MM.1S (cell line): Measurements from ENCODE around the gene BMP3.

Experiments used
- DNase-seq: peaks from one replicate; pipeline ENCODE4 v3.0.0-alpha.2; 2015
- H2AFZ ChIP-seq: fragments of 300-600 bp; sonication (generic); 2 replicates; pipeline ENCODE4 v1.6.0; 2016; ENCODE audit warnings: antibody characterized with exemption, low read length
- H3F3A ChIP-seq: fragments of 300-600 bp; sonication (generic); 2 replicates; pipeline ENCODE4 v1.6.1; 2016; ENCODE audit warnings: mild to moderate bottlenecking, antibody characterized with exemption, low read length, moderate library complexity, mixed read lengths; ENCODE audit not compliant: insufficient read depth
- H3K27ac ChIP-seq: fragments of 300-600 bp; sonication (generic); 2 replicates; pipeline ENCODE4 v1.5.1; 2016; ENCODE audit warnings: mild to moderate bottlenecking, low read length
- H3K27me3 ChIP-seq: fragments of 300-600 bp; sonication (generic); replicated peaks from 2 replicates; pipeline ENCODE4 v1.6.0; 2016; ENCODE audit warnings: low read length; ENCODE audit not compliant: insufficient read depth
- H3K36me3 ChIP-seq: fragments of 300-600 bp; sonication (generic); replicated peaks from 2 replicates; pipeline ENCODE4 v1.6.1; 2016; ENCODE audit warnings: mild to moderate bottlenecking, low read length, mixed read lengths; ENCODE audit not compliant: insufficient read depth
- H3K4me1 ChIP-seq: fragments of 300-600 bp; sonication (generic); 2 replicates; pipeline ENCODE4 v1.6.1; 2016; ENCODE audit warnings: low read length, mixed read lengths
- H3K4me2 ChIP-seq: fragments of 300-600 bp; sonication (generic); 2 replicates; pipeline ENCODE4 v1.6.0; 2016; ENCODE audit warnings: low read depth, low read length
- H3K4me3 ChIP-seq: fragments of 300-600 bp; sonication (generic); 2 replicates; pipeline ENCODE4 v1.5.1; 2016; ENCODE audit warnings: low read length, mixed read lengths
- H3K79me2 ChIP-seq: fragments of 300-600 bp; sonication (generic); 2 replicates; pipeline ENCODE4 v1.6.1; 2016; ENCODE audit warnings: mixed run types, low read length, mixed read lengths
- H3K9ac ChIP-seq: fragments of 300-600 bp; sonication (generic); 2 replicates; pipeline ENCODE4 v1.6.1; 2016; ENCODE audit warnings: low read length, mixed read lengths
- H3K9me2 ChIP-seq: fragments of 300-600 bp; sonication (generic); replicated peaks from 2 replicates; pipeline ENCODE4 v1.6.1; 2016; ENCODE audit warnings: mild to moderate bottlenecking, low read length, mixed read lengths; ENCODE audit not compliant: insufficient read depth
- H3K9me3 ChIP-seq: fragments of 300-600 bp; sonication (generic); replicated peaks from 2 replicates; pipeline ENCODE4 v1.6.1; 2016; ENCODE audit warnings: mild to moderate bottlenecking, low read length, mixed read lengths; ENCODE audit not compliant: insufficient read depth
- H4K20me1 ChIP-seq: fragments of 300-600 bp; sonication (generic); 2 replicates; pipeline ENCODE4 v1.6.1; 2016; ENCODE audit warnings: mild to moderate bottlenecking, low read length, moderate library complexity, mixed read lengths; ENCODE audit not compliant: insufficient read depth
- CTCF ChIP-seq: fragments of 300-600 bp; sonication (generic); IDR thresholded peaks from 2 replicates; pipeline ENCODE4 v1.5.1; 2016; ENCODE audit warnings: antibody characterized with exemption, low read length, mixed read lengths
- EZH2 ChIP-seq: fragments of 300-600 bp; sonication (generic); optimal IDR thresholded peaks from 2 replicates; pipeline ENCODE3; 2017; ENCODE audit warnings: low read depth, mild to moderate bottlenecking, antibody characterized with exemption, low read length, mixed read lengths
- EZH2phosphoT487 ChIP-seq: fragments of 300-600 bp; sonication (generic); IDR thresholded peaks from 2 replicates; pipeline ENCODE4 v1.6.1; 2018; ENCODE audit warnings: antibody characterized with exemption, low read length

Gene BMP3

DNA sequence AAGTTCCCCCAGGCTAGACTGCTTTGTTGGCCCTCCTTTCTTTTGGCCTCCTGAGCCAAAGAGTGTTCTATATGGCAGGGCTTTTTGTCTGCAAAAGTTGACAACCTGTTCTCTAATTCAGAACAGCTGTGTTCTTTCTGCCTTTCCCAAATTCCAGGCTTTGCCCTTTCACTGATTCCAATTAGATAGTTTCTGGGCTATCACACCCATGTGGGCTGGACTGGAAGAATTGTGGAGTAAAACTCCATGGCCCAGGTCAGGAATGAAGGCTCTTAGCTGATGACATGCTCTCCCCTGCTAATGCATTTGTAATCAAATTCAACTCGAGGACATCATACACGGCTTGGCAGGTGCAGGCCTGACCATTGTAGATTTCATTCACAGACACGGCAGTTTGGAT lies 19.4 kb downstream of the BMP3 start:
- peaks cover 92% of the 10 kb centered on the region for H3K27me3 ChIP-seq
- H3K9me3 ChIP-seq: no peaks in the 10 kb centered on the region
- no peak overlapping the region for H2AFZ ChIP-seq
- no peak overlapping the region for H3K27ac ChIP-seq
- no peak overlapping the region for H3K4me3 ChIP-seq
- DNase-seq: no peak
- peaks cover 14% of the 10 kb centered on the region for H3F3A ChIP-seq
- H3K9me2 ChIP-seq: no peaks in the 10 kb centered on the region
- H3K4me1 ChIP-seq: peaks cover 8% of the 10 kb centered on the region
- no peaks in the 10 kb centered on the region for H3K79me2 ChIP-seq
- H3K36me3 ChIP-seq: no peaks in the 10 kb centered on the region
- no peak overlapping the region for H3K9ac ChIP-seq
- no peak overlapping the region for H3K4me2 ChIP-seq
- peaks cover 8% of the 10 kb centered on the region; the same call in 1 of the 2 replicates for H4K20me1 ChIP-seq
- TF ChIP-seq EZH2 (no peak), CTCF (no peak), EZH2phosphoT487 (no peak)

DNA sequence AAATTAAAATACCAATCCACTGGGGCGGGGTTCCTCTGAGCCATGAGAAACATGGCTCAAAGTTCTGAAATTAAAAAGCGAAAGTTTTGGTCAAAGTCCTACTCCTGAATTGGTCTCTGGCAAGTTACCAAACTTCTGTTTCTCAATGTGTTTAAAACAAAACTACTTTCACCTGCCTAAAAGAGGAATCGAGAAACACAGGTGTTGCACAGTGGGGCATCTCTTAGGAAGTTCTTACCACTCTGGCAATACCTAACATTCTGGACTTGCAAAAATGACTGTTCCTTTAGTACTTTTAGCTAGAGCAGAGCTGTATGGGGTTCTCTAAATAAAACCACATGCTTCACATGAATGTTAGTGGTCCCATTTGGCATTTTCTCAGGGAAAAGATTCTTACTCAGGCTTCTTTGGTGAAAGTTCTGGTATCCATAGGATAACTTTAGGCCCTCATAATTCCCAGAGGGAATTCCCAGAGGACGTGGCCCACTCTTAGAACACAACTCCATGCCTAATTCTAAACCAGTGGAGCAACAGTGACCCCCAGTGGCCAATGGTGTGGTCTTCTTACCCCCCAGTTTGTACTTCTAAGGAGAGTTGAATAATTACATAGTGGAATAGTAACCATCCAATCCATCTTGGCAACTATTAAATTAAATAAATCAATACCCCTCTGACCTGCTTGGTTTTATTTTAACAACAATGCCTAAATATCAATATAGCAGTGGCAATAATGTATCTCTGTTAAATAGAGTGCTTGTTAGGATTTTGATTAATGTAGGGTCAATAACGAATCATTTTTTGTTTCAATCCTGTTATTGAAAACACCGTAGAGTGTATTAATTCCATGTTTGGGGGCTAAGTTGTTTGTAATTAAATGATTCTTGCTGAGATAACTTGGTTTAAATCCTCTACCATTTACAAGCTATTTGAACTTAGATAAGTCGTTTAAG lies 21.9 kb downstream of the BMP3 start:
- Histone ChIP-seq H3K9me2 (no peaks in the 10 kb centered on the region), H3K9me3 (no peaks in the 10 kb centered on the region), H2AFZ (no peak overlapping the region), H3K9ac (no peak overlapping the region), H4K20me1 (peaks cover 8% of the 10 kb centered on the region; the same call in 1 of the 2 replicates), H3K27me3 (peaks cover 91% of the 10 kb centered on the region), H3K4me2 (no peak overlapping the region), H3K4me1 (peaks cover 8% of the 10 kb centered on the region), H3K4me3 (no peak overlapping the region), H3K27ac (no peak overlapping the region), H3K36me3 (no peaks in the 10 kb centered on the region), H3K79me2 (no peaks in the 10 kb centered on the region), H3F3A (peaks cover 14% of the 10 kb centered on the region)
- peak; percentile 96 for DNase-seq
- TF ChIP-seq EZH2phosphoT487: peak; percentile 80; the same call in 1 of the 2 replicates
- peak; percentile 61 for TF ChIP-seq CTCF
- TF ChIP-seq EZH2: no peak

GRCh38 chr4:81058621-81059020 lies 28.1 kb downstream of the BMP3 start:
- no peak overlapping the region for H3K4me2 ChIP-seq
- TF ChIP-seq CTCF (no peak), EZH2phosphoT487 (no peak), EZH2 (no peak)
- H3K36me3 ChIP-seq: no peaks in the 10 kb centered on the region
- no peaks in the 10 kb centered on the region for H4K20me1 ChIP-seq
- H3K4me3 ChIP-seq: no peak overlapping the region
- no peaks in the 10 kb centered on the region for H3K9me3 ChIP-seq
- H3K79me2 ChIP-seq: no peaks in the 10 kb centered on the region
- no peaks in the 10 kb centered on the region for H3K4me1 ChIP-seq
- no peaks in the 10 kb centered on the region for H3F3A ChIP-seq
- H2AFZ ChIP-seq: no peak overlapping the region
- no peaks in the 10 kb centered on the region for H3K9me2 ChIP-seq
- no peak for DNase-seq
- no peak overlapping the region for H3K9ac ChIP-seq
- H3K27ac ChIP-seq: no peak overlapping the region
- H3K27me3 ChIP-seq: peaks cover 77% of the 10 kb centered on the region
